GF-D8 (cell line): ENCODE data around the gene MEGF9.
"Not testable (repeated sequence)": the region's sequence is repeated elsewhere in the genome, so short reads cannot be mapped to it uniquely, and the experiment has no call there.

Experiments
- DNase-seq: peaks from one replicate; lab custom pipeline; 2025; lab: John Stamatoyannopoulos, UW

Gene MEGF9

DNA sequence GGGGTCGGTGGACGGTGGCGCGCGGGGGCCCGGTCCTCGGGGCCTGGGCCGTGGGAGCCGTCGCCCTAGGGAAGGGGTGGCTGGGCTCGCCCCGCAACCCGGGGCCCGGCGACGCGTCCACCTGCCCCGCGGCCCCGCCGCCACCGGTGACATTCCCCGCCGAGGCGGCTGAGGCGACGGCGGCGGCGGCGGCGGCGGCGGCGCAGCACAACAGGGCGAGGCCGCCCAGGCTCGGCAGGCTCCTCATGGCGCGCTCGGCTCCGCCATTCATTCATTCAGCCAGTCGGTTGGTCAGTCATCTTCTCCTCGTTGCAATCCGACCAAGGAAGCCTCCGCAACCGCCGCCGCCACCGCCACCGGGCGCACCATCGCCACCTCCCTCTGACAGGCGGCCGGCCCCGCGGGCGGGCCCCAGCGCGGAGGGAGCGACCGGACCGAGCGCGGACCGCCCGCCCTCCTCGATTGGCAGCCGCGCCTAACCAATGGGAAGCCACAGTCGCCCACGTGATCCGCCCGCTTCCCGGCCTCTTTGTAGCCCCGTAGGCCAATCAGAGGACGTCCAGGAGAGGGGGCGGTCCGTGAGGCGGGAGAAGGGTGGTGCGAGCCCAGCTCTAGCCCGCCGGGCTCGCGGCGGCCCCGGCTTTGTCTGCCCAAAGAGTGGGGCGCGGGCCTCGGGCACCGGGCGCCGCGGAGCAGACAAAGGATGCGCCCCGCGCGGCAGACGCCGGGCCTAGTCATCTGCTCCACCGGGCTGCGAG is at the start of gene MEGF9:
Gene MEGF9, minus strand, starts transcription at position 383 of the 758 bp plus-strand sequence. Its CDS starts 112 bp downstream, at position 271.
- peak; percentile 85 for DNase-seq

DNA sequence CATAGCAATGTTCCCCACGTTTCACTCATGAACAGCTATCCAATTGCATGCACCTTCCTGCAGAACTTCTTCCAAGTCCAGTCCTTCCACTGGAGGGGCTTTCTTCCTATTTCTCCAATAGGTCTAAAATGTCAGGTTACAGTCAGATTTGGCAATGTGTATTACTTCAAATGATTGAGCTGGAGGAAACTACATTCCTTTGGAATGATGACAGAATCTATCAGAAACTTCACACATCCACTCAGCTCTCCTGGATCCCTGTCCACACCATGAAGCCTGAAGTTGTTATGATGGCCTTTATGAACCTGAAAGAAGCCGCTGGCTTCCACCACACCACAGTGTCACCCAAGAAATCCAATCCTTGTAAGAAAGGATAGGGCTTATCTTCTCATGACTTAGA is 46.7 kb upstream of the MEGF9 start:
- DNase-seq = no peak

DNA sequence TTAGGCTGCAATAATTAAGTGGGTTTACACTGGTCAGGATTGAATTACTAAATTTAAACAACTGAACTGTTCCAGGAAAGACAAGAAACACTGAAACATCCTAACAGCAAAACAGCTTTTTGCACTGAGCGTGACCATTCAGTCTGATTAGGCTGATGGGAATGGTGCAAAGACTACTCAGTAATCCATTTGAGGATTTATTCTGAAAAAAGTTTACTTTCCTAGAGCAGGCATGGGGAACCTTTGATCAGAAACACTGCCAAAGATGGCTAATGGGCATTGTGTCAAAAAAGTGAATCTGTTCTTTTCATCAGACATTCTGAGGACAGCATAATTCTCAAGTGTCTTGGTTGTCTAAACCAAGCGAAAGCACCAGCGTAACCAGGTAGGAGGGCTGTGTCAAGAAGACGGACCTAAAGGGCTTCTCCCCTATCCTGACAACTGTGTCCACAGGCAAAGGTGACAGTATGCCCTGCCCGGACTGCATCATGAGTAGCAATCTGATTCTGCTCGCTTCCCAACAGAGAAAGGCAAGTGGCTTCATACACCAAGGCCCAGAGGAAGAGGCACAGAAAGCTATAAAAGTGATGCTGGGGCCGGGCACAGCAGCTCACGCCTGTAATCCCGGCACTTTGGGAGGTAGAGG is 45.6 kb upstream of the MEGF9 start:
- no peak for DNase-seq

DNA sequence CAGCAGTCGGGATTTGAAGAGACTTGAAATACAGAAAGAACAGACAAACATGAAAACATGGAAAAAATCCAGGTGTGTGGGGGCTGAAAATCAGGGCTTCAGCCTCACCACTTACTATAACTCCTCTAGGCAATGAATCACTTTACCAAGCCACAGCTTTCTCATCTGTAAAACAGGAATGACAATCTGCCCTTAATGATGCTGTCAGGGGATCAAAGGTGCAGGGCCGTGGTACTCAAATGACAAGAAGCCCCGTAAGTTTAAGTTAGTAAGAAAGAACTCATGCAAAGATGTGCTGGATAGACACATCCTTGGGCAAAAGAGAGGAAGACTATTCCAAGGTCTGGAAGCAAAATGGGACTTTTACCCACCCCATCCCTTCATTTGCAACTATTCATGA is 44.3 kb upstream of the MEGF9 start:
- DNase-seq = no peak

GRCh38 chr9:120757026-120757913 is 43.0 kb upstream of the MEGF9 start:
- DNase-seq = peak; percentile 64

DNA sequence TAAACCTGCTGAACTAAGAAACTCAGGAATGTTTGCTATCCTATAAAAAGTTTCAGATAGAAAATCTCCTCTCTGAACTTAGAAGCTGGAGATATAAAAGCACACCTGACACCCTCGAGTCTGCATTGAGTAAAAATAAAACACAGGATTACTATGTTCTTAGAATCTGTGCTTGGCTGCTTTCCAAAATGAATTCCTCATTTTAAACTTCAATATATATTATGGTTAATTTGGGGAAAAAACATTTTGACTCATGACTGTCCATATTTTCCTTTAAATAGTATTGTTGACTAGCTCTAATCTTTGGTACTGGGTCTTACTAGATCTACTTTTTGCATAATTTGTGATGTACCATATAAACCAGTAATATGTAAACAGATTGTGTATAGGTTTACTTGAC is 42.3 kb upstream of the MEGF9 start:
- no peak for DNase-seq

GRCh38 chr9:120755810-120756434 is 41.7 kb upstream of the MEGF9 start:
- no peak for DNase-seq

GRCh38 chr9:120755044-120755443 is 40.8 kb upstream of the MEGF9 start:
- DNase-seq = no peak

DNA sequence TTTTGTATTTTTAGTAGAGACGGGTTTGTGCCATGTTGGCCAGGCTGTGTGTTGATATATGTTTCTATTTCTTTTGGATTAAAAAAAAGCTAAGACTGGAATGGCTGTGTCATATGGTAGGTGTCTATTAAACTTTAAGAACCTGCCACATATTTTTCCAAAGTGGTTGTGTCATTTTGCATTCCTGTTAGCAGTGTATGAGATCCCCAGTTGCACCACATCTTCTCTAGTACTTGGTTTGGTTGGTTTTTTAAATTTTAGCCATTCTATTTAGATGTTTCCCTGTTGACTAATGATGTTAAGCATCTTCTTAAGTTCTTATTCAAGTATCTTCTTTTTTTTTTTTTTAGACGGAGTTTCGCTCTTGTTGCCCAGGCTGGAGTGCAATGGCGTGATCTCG is 36.2 kb upstream of the MEGF9 start:
- no peak for DNase-seq

- DNase-seq = not testable (repeated sequence)
These were observed 32.1 kb upstream of the MEGF9 start for GRCh38 chr9:120746366-120746765.

DNA sequence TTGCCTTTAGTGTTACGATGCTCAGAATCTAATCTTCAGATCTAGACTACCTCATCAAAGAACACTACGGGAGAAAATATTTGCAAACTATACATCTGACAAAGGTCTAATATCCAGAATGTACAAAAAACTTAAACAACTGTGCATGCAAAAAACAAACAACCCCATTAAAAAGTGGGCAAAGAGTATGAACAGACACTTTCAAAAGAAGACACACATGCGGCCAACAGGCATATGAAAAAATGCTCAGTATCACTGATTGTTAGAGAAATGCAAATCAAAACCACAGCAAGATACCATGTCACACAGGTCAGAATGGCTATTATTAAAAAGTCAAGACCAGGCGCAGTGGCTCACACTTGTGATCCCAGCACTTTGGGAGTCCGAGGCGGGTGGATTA is 31.0 kb upstream of the MEGF9 start:
- no peak for DNase-seq

DNA sequence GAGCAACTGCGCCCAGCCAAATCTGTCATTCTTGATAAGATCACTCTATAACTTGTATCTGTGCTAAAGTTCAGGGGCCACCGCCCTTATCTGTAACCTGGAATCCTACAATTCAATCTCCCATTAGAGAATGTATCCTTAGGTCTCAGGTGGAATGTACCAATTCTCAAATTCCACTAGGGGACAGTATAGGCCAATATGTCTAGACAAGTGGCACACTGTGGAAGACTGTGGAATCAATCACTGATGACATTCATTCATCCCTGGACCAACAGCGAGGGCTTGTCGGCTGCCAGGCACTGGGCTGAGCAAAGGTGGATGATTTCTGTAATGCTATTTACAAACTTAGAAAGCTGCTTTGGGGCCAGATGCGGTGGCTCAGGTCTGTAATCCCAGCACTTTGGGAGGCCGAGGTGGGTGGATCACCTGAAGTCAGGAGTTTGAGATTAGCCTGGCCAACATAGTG is 28.7 kb upstream of the MEGF9 start:
- no peak for DNase-seq

GRCh38 chr9:120741701-120742100 is 27.4 kb upstream of the MEGF9 start:
- DNase-seq = no peak

- DNase-seq = no peak
These were observed 26.9 kb upstream of the MEGF9 start for GRCh38 chr9:120741191-120741590.

DNA sequence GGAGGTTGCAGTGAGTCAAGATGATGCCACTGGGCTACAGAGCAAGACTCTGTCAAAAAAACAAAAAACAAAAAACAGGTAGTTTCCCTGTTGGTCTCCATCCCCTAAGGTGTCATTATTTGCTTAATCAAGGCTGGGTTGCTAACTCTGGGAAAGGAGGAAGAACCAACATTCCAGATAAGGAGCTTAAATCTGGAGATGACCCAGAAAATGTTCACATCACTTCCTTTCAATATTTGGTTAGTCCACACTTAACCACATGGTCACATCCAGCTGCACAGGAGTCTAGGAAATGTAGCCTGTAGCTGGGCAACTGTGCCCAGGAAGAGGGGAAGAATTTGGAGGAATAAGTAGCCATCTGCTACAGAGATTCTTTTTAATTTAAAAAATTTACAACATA is 25.9 kb upstream of the MEGF9 start:
- no peak for DNase-seq

DNA sequence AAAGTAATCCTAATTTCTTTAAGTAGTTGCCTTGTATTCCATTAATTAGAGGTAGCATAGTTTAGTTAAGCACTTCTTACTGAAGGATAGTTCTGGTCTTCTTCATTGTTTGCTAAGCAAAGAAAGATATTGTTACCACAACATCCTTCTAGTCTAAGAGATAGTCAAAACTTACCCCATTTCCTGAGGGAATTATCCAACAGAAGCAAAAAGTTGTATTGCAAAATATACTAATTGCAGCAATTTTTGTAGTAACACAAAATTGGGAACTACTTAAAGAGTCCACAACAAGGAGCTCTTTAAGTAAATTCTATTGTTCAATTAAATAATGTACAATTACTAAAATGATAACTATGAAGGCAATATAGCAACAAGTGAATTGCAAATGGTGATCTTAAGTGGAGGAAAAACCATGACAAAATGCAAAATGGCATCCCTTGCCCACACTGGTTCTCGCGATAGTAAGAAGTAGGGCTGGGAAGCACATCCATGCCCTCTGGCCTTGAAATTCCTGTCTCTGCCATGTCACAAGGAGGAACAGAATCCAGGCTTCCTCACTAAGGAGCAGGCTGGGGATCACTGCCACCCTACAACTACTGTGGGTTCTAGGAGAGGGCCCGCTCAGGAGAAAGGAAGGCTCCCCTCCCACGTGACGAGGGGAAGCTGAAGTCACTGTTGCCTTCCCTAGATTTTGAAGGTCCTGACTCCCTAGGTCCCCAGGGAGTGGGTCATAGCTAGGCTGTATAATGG is 23.3 kb upstream of the MEGF9 start:
- no peak for DNase-seq

DNA sequence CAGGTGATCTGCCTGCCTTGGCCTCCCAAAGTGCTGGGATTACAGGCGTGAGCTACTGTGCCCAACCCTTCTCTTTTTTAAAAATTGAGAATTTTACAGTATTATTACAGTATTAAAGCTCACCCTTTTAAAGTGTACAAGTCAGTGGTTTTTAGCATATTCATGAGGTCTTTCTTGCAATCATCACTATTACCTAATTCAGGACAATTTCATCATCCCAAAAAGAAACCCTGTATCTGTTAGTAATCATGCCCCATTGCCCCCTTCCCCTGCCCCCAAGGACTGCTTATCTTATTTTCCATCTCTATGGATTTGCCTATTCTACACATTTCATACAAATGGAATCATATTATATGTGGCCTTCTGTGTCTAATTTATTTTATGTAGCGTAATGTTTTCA is 22.6 kb upstream of the MEGF9 start:
- no peak for DNase-seq

DNA sequence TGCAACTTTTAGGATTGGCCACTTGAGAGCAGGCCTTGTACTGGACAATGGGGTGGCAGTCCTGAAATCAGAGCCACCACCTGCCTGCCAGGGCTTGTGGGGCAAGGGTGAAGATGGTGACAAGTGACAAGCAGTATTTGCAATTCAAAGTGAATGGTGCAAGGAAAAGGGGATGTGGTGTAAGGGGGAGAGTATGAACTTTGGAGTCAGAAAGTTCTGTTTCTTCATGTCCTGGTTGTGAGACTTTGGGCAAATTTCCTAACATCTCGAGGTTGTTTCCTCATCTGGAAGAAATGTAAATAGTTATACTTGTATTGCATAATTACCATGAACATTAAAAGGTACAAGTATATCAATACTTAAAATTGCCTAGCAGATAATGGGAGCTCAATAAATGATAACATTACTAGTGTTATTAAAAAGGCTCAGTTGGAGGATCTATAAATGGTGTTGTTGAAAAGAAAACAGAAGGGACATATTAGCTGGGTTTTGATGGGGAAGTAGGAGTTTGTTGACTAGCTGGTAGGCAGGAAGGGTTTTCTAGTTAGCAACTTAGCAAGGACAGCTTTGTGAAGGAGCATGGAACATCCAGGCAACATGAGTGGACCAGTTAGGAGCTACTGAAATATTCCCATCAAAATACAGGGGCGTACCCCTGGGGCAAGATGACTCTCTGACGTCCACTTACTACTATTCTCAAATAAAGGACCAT is 21.3 kb upstream of the MEGF9 start:
- peak; percentile 98 for DNase-seq

GRCh38 chr9:120734607-120735410 is 20.5 kb upstream of the MEGF9 start:
- DNase-seq = peak; percentile 81

- no peak for DNase-seq
These were observed 18.9 kb upstream of the MEGF9 start for GRCh38 chr9:120733190-120733589.
